ENCODE results near the gene FBXO17. TPM values are rescaled to one million over a fixed set of nuclear protein-coding genes. Genes with fewer than 3 reads are reported as not detected.
"Not testable (repeated sequence)": the region's sequence is repeated elsewhere in the genome, so short reads cannot be mapped to it uniquely, and the experiment has no call there.

Gene FBXO17
- total RNA-seq, 2 donors from 2014 or later = 18.8 to 25.2 TPM

DNA sequence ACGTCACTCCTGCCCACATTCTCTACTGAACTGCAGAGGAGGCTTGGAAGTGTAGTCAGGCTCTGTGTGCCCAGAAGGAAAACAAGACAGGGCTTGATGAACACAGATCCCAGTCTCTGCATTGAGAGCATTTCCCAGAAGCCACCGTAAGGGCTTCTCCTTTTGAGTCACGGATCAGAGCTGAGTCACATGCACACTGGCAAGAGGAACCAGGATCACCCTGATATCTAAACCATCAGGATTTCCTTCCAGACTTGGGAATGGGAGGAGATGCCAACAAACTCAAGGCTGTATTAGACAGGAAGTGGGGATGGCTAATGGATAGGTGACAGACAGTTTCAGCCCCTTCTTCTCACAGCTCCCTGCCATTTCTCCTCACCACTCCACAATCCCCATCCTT, 17.7 kb upstream of the FBXO17 start:
- 35 to 69% methylated on average over 3 of the region's 3 CpGs for WGBS, 2 donors
- ATAC-seq = no peak
- Histone ChIP-seq H3K27me3 (no peaks in the 10 kb centered on the region), H3K36me3 (replicated peaks in 1 of 2; ENCODE audit: insufficient read depth in 1 of 2, low read depth in 2 of 2) (no peaks in the 10 kb centered on the region), H3K27ac (no peak overlapping the region), H3K4me3 (no peak overlapping the region), H3K4me1 (no peaks in the 10 kb centered on the region), H3K9me3 (no peaks in the 10 kb centered on the region)
- TF ChIP-seq POLR2A (IDR thresholded peaks at IDR 0.05) = no peak
- TF ChIP-seq, protein P1, sequence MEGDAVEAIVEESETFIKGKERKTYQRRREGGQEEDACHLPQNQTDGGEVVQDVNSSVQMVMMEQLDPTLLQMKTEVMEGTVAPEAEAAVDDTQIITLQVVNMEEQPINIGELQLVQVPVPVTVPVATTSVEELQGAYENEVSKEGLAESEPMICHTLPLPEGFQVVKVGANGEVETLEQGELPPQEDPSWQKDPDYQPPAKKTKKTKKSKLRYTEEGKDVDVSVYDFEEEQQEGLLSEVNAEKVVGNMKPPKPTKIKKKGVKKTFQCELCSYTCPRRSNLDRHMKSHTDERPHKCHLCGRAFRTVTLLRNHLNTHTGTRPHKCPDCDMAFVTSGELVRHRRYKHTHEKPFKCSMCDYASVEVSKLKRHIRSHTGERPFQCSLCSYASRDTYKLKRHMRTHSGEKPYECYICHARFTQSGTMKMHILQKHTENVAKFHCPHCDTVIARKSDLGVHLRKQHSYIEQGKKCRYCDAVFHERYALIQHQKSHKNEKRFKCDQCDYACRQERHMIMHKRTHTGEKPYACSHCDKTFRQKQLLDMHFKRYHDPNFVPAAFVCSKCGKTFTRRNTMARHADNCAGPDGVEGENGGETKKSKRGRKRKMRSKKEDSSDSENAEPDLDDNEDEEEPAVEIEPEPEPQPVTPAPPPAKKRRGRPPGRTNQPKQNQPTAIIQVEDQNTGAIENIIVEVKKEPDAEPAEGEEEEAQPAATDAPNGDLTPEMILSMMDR (IDR thresholded peaks at IDR 0.05) = no peak
- no peak for DNase-seq
- intact Hi-C loops (cut with DNase I) = no loop called here

DNA sequence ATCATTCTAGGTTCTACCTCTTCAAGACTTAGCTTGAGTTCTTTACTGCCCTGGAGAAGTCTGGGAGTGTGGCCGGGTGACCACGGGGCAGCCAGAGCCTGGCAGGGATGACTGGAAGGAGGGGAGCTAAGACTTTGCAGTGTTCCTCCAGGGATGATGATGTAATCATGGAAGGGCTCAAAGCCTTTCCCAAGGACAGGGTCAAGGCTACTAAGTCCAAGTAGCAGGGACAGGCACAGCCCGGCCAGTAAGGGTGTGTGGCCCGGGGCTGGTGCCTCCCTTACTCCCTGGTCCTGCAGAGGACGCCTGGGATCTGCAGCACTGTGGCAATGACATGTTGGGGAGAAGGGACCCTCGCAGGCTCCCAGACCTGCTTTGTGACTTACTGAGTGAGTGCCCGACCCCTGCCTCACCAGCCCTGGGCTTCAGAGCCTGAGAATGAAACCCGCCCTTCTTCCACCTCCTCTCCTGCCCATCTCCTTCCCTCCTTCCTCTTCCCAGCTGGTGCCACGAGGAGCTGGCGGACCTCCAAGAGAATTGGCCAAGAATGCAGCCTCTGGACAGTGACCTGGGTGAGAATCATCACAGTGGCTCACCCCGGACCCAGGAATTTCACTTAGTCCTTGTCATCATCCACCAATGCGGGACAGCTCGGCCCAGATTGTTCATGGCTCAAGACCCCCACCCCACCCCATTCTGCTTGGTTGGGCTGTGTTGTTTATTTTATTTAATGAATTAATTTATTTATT, 15.6 kb upstream of the FBXO17 start:
- Histone ChIP-seq H3K4me3 (no peak overlapping the region), H3K27ac (no peak overlapping the region), H3K4me1 (no peaks in the 10 kb centered on the region), H3K27me3 (no peaks in the 10 kb centered on the region), H3K36me3 (replicated peaks in 1 of 2; ENCODE audit: insufficient read depth in 1 of 2, low read depth in 2 of 2) (no peaks in the 10 kb centered on the region), H3K9me3 (no peaks in the 10 kb centered on the region)
- intact Hi-C loops (cut with DNase I) = no loop called here
- TF ChIP-seq, protein P1 (IDR thresholded peaks at IDR 0.05) = no peak
- TF ChIP-seq POLR2A (IDR thresholded peaks at IDR 0.05) = no peak
- 71 to 74% methylated on average over 8 to 13 of the region's 13 CpGs for WGBS, 2 donors
- DNase-seq (no peak), ATAC-seq (no peak)

DNA sequence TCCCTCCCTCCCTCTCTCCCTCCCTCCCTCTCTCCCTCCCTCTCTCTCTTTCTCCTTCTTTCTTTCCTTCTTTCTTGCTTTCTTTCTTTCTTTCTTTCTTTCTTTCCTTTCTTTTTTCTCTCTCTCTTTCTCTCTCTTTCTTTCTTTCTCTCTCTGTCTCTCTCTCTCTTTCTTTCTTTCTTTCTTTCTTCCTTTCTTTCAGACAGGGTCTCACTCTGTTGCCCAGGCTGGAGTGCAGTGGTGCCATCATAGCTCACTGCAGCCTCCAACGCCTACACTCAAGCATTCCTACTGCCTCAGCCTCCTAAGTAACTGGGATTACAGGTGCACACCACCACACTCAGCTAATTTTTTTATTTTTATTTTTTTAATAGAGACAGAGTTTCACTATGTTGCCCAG, 14.1 kb upstream of the FBXO17 start:
- 82 to 83% methylated on average over 1 of the region's 1 CpG for WGBS, 2 donors
- H3K4me3 ChIP-seq; DNase-seq; H3K27ac ChIP-seq; H3K27me3 ChIP-seq; ATAC-seq; H3K9me3 ChIP-seq; H3K36me3 ChIP-seq (replicated peaks in 1 of 2; ENCODE audit: insufficient read depth in 1 of 2, low read depth in 2 of 2); H3K4me1 ChIP-seq; intact Hi-C loops (cut with DNase I): not testable (repeated sequence)

DNA sequence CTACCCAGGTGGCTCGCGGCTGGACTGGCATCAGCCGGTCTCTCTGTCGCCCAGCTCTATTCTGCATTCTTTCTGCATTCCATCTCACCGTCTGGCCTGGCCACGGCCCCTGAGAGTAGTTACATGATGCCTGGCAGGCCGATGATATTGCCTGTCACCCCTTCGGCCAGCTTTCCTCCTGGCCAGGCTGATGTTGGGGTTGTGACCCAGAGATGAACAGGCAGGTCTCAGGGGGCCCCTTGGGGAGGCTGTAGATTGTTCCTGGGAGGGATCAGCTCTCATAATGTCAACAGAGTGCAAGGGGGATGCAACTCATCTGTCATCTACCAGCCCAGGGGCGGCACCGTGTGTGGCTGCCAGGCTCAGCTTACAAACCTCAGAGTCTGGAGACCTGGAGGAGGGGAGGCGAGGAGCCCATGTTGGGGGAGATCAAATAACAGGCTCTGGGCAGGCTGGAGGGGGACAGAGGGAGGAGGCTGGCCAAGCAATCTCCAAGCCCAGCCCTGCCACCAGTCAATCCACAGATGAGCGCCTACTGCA, 13.6 kb upstream of the FBXO17 start:
- Histone ChIP-seq H3K36me3 (replicated peaks in 1 of 2; ENCODE audit: insufficient read depth in 1 of 2, low read depth in 2 of 2) (no peaks in the 10 kb centered on the region), H3K4me1 (no peaks in the 10 kb centered on the region), H3K27ac (no peak overlapping the region), H3K4me3 (no peak overlapping the region), H3K27me3 (no peaks in the 10 kb centered on the region), H3K9me3 (no peaks in the 10 kb centered on the region)
- ATAC-seq (peak; percentile 60), DNase-seq (peak in 3 of 4 donors; percentile 10 to 45 (median 14))
- WGBS, 2 donors = 30 to 31% methylated on average over 9 to 12 of the region's 12 CpGs
- intact Hi-C loops (cut with DNase I) = no loop called here
- TF ChIP-seq POLR2A (IDR thresholded peaks at IDR 0.05) = no peak
- TF ChIP-seq, protein P1 (IDR thresholded peaks at IDR 0.05) = no peak

DNA sequence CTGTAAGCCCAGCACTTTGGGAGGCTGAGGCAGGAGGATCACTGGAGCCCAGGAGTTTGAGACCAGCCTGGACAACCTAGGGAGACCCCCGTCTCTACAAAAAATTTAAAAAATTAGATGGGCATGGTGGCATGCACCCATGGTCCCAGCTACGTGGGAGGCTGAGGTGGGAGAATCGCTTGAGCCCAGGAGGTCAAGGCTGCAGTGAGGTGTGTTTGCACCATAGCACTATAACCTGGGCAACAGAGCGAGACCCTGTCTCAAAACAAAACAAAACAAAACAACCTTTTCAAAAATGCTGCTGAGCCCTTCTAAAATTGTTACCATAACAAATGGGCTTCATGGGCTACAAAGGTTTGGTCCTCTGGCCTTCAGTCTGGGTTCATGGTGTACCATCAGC, 13.1 kb upstream of the FBXO17 start:
- DNase-seq; intact Hi-C loops (cut with DNase I); H3K27me3 ChIP-seq; H3K4me1 ChIP-seq; ATAC-seq; H3K36me3 ChIP-seq (replicated peaks in 1 of 2; ENCODE audit: insufficient read depth in 1 of 2, low read depth in 2 of 2); H3K4me3 ChIP-seq; H3K9me3 ChIP-seq; H3K27ac ChIP-seq: not testable (repeated sequence)
- 83 to 85% methylated on average over 4 of the region's 4 CpGs for WGBS, 2 donors

DNA sequence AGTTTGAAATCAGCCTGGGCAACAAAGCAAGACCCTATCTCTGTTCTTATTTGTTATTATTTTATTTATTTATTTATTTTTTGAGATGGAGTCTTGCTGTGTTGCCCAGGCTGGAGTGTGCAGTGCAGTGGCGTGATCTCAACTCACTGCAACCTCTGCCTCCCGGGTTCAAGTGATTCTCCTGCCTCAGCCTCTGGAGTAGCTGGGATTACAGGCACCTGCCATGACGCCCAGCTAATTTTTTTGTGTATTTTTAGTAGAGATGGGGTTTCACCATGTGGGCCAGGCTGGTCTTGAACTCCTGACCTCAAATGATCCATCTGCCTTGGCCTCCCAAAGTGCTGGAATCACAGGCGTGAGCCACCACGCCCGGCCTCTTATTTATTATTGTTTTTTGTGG, 12.2 kb upstream of the FBXO17 start:
- H3K4me1 ChIP-seq; H3K27me3 ChIP-seq; ATAC-seq; intact Hi-C loops (cut with DNase I); DNase-seq; H3K9me3 ChIP-seq; H3K4me3 ChIP-seq; H3K27ac ChIP-seq; H3K36me3 ChIP-seq (replicated peaks in 1 of 2; ENCODE audit: insufficient read depth in 1 of 2, low read depth in 2 of 2): not testable (repeated sequence)
- WGBS, 2 donors = 86 to 88% methylated on average over 6 of the region's 6 CpGs
